Aorta (tissue), 5 donors: ENCODE data around the gene ZP1. TPM values are rescaled to one million over a fixed set of nuclear protein-coding genes. Genes with fewer than 3 reads are reported as not detected.

ENCODE experiments used
- ATAC-seq: fragments of 200-7000 bp; cut with Tn5 transposase; one replicate; pipeline ENCODE4 v1.9.1; 2022; ENCODE audit warnings: moderate library complexity; ENCODE audit not compliant: low FRiP score
- DNase-seq, 2 donors: peaks; one replicate each; pipeline ENCODE4 v3.0.0-alpha.2; 2020
- H3K27ac ChIP-seq, 2 donors: one replicate each; pipeline ENCODE4 v1.5.1; 2013; ENCODE audit warnings: low read length in 2 of 2, mild to moderate bottlenecking in 2 of 2, moderate library complexity in 2 of 2, control low read depth in 1 of 2, inconsistent platforms in 1 of 2, low read depth in 1 of 2
- H3K27me3 ChIP-seq, 2 donors: one replicate each; pipeline ENCODE4 v1.6.1; 2013; ENCODE audit warnings: control low read depth in 1 of 2, low read length in 1 of 2, mild to moderate bottlenecking in 1 of 2, moderate library complexity in 1 of 2; ENCODE audit not compliant: insufficient read depth in 2 of 2, control insufficient read depth in 1 of 2
- H3K36me3 ChIP-seq, 2 donors: one replicate each; pipeline ENCODE4 v1.6.1; 2013; ENCODE audit warnings: control low read depth in 1 of 2, low read length in 1 of 2, mild to moderate bottlenecking in 1 of 2; ENCODE audit not compliant: insufficient read depth in 2 of 2, control insufficient read depth in 1 of 2
- H3K4me1 ChIP-seq, 2 donors: one replicate each; pipeline ENCODE4 v1.6.1; 2013; ENCODE audit warnings: low read length in 2 of 2, control low read depth in 1 of 2, mild to moderate bottlenecking in 1 of 2, moderate library complexity in 1 of 2; ENCODE audit not compliant: insufficient read depth in 2 of 2, control insufficient read depth in 1 of 2
- H3K4me3 ChIP-seq, 2 donors: one replicate each; pipeline ENCODE4 v1.5.1; 2013; ENCODE audit warnings: low read length in 2 of 2, control low read depth in 1 of 2, mild to moderate bottlenecking in 1 of 2
- H3K9me3 ChIP-seq: one replicate; pipeline ENCODE4 v1.6.1; 2013; ENCODE audit warnings: mild to moderate bottlenecking, low read length; ENCODE audit not compliant: control insufficient read depth
- WGBS, 2 donors: extraction: QIAGEN DNeasy Blood & Tissue Kit; methylation state at CpG; one replicate each; pipeline ENCODE4 v1.1.7; 2013; 5-methylcytosine and 5-hydroxymethylcytosine counted together
- intact Hi-C, 2 donors: fragments of 100-400 bp; cut with DNase I; formaldehyde crosslinking; loops; one replicate each; pipeline versions ENCODE4 v1.14.2 to v1.15.0; 2022
- polyA plus RNA-seq, 2 donors: library from polyadenylated mRNA; stranded (reverse); fragments of 200-250 nt; gene quantifications; one replicate each; pipeline ENCODE4 v1.2.3, GENCODE V29; 2013
- total RNA-seq, 2 donors: library from RNA; stranded (reverse); fragmentation: NEBNext Ultra II Directional; extraction: Animal tissue kit (Norgen Biotek cat#: 25700); gene quantifications; one replicate each; pipeline ENCODE4 v1.2.1, GENCODE V29; 2021
- donor health status: healthy with polysubstance abuse.
- donor health status: Bipolar disorder and iron deficiency.
- donor health status: DM: no; HTN: no; CAD: no.
- donor health status: DM: no; HTN: no; CAD: no.
- donor health status: DM: yes; HTN: yes; CAD: no.

The ZP1 gene
- total and polyA plus RNA-seq, 4 donors = not detected

GRCh38 chr11:60854847-60855725, 12.3 kb upstream of the ZP1 start:
- intact Hi-C loops = no loop called here
- DNase-seq (peak in 1 of 2 donors; percentile 42), ATAC-seq (no peak)
- 49 to 55% methylated on average over 8 of the region's 8 CpGs for WGBS, 2 donors
- Histone ChIP-seq H3K9me3 (no peaks in the 10 kb centered on the region), H3K4me1 (no peaks in the 10 kb centered on the region), H3K27me3 (no peaks in the 10 kb centered on the region), H3K36me3 (peaks cover 0 to 4% of the 10 kb centered on the region in 2 donors), H3K4me3 (no peak overlapping the region), H3K27ac (no peak overlapping the region)

GRCh38 chr11:60855726-60856633, 11.4 kb upstream of the ZP1 start, which contains the start of gene PTGDR2:
Gene PTGDR2, minus strand, starts transcription at chr11:60855950. Its CDS starts 2,228 bp downstream, at chr11:60853722.
- no peaks in the 10 kb centered on the region for H3K4me1 ChIP-seq
- H3K9me3 ChIP-seq = no peaks in the 10 kb centered on the region
- no peak within 1 kb of the TSS for H3K27ac ChIP-seq
- ATAC-seq (no peak), DNase-seq (peak in 1 of 2 donors; percentile 57)
- intact Hi-C loops = no loop called here
- no peaks in the 10 kb centered on the region for H3K27me3 ChIP-seq
- H3K36me3 ChIP-seq = peaks cover 0 to 2% of the 10 kb centered on the region in 2 donors
- no peak within 1 kb of the TSS for H3K4me3 ChIP-seq
- WGBS, 2 donors = 45% methylated on average over 14 of the region's 14 CpGs

- intact Hi-C loops = no loop called here
- 85 to 89% methylated on average over 5 of the region's 5 CpGs for WGBS, 2 donors
- Histone ChIP-seq H3K9me3 (no peaks in the 10 kb centered on the region), H3K4me3 (no peak overlapping the region), H3K27me3 (no peaks in the 10 kb centered on the region), H3K36me3 (no peaks in the 10 kb centered on the region), H3K27ac (no peak overlapping the region), H3K4me1 (no peaks in the 10 kb centered on the region)
- ATAC-seq (no peak), DNase-seq (peak in 1 of 2 donors; percentile 27)
Observed at GRCh38 chr11:60857378-60858232, 9.7 kb upstream of the ZP1 start.

- Histone ChIP-seq H3K9me3 (no peaks in the 10 kb centered on the region), H3K4me1 (no peaks in the 10 kb centered on the region), H3K36me3 (no peaks in the 10 kb centered on the region), H3K4me3 (no peak overlapping the region), H3K27me3 (no peaks in the 10 kb centered on the region), H3K27ac (no peak overlapping the region)
- WGBS, 2 donors = 78 to 79% methylated on average over 8 of the region's 8 CpGs
- intact Hi-C loops = no loop called here
- peak in 1 of 2 donors; percentile 60 for DNase-seq
- ATAC-seq = no peak
Observed at GRCh38 chr11:60858236-60858635, 9.1 kb upstream of the ZP1 start.

GRCh38 chr11:60858731-60859464, 8.4 kb upstream of the ZP1 start:
- Histone ChIP-seq H3K27me3 (no peaks in the 10 kb centered on the region), H3K9me3 (no peaks in the 10 kb centered on the region), H3K4me3 (no peak overlapping the region), H3K4me1 (no peaks in the 10 kb centered on the region), H3K36me3 (no peaks in the 10 kb centered on the region), H3K27ac (no peak overlapping the region)
- DNase-seq (peak in 1 of 2 donors; percentile 45), ATAC-seq (no peak)
- WGBS, 2 donors = 71 to 72% methylated on average over 3 to 4 of the region's 4 CpGs
- intact Hi-C loops = no loop called here

GRCh38 chr11:60859616-60860250, 7.6 kb upstream of the ZP1 start:
- WGBS, 2 donors = 82 to 85% methylated on average over 15 of the region's 15 CpGs
- no peaks in the 10 kb centered on the region for H3K36me3 ChIP-seq
- no peak overlapping the region for H3K27ac ChIP-seq
- H3K27me3 ChIP-seq = no peaks in the 10 kb centered on the region
- H3K4me1 ChIP-seq = no peaks in the 10 kb centered on the region
- no peak for ATAC-seq
- peak in 1 of 2 donors; percentile 24 for DNase-seq
- no peaks in the 10 kb centered on the region for H3K9me3 ChIP-seq
- intact Hi-C loops = no loop called here
- H3K4me3 ChIP-seq = no peak overlapping the region

GRCh38 chr11:60860943-60861342, 6.4 kb upstream of the ZP1 start:
- H3K9me3 ChIP-seq = no peaks in the 10 kb centered on the region
- H3K4me1 ChIP-seq = no peaks in the 10 kb centered on the region
- no peak overlapping the region for H3K4me3 ChIP-seq
- no peaks in the 10 kb centered on the region for H3K36me3 ChIP-seq
- intact Hi-C loops = no loop called here
- H3K27ac ChIP-seq = no peak overlapping the region
- no peaks in the 10 kb centered on the region for H3K27me3 ChIP-seq
- no peak for ATAC-seq
- DNase-seq = peak in 1 of 2 donors; percentile 10
- 59 to 60% methylated on average over 7 of the region's 7 CpGs for WGBS, 2 donors
